HG02973 (cell line): ENCODE results near the gene HEXIM1.

Experiments used
- ATAC-seq: cut with Tn5 transposase; IDR thresholded peaks from one replicate; pipeline ENCODE4 v1.9.1; 2021; ENCODE audit warnings: moderate library complexity; ENCODE audit not compliant: unreplicated experiment

The HEXIM1 gene

GRCh38 chr17:45144199-45145034 is 3.9 kb upstream of the HEXIM1 start:
- ATAC-seq = no peak

GRCh38 chr17:45145035-45145389 is 3.3 kb upstream of the HEXIM1 start:
- ATAC-seq = no peak

- no peak for ATAC-seq
Observed at GRCh38 chr17:45146166-45146565, 2.1 kb upstream of the HEXIM1 start.

DNA sequence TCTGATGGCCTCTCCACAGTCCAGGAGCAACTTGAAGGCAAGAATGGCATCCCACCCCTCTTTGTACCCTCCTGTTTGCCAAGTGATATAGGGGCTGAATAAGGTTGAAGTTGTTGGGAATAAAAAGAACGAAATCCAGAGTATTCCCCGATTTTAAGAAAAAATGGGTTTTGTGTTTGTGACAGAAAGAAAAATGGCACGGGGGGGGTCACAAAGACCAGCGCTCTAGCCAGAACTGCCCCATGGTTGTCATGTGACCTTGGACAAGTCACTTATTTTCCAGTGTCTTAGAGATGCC is 1.7 kb upstream of the HEXIM1 start:
- ATAC-seq = no peak

DNA sequence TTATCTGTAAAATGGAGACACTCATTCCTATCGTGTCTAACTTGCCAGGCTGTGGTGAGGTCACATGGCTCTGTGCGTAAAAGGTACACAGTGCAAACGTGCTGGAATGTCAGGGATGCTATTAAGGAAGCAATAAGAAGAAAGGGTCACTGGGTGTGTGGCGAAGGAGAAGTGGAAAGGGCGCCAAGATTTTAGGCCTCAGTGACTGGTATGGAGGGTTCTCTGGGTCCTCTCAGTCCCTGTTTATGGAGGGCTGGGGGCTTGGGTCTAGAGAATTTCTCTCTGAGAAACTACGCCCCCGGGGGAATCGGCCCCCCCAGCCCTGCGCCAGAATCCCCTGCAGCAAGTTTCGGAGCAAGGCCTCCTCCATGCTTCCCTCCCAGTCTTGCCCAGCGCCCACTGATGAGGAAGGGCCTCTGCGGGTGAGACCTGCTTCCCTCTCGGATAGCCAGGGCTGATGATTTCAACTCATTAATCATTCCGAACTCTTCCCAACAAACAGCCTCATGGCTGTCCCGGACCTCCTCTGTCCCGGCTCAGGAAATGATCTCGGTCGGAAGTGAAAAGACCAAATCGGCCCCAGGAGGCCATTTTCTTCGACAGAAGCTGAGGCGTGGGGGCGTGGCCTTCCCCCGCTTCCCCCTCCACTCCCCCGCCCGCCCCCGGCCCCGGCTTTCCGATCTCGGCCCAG is 1.2 kb upstream of the HEXIM1 start:
- no peak for ATAC-seq

- no peak for ATAC-seq
Observed at GRCh38 chr17:45147581-45148182, 593 bp upstream of the HEXIM1 start.

DNA sequence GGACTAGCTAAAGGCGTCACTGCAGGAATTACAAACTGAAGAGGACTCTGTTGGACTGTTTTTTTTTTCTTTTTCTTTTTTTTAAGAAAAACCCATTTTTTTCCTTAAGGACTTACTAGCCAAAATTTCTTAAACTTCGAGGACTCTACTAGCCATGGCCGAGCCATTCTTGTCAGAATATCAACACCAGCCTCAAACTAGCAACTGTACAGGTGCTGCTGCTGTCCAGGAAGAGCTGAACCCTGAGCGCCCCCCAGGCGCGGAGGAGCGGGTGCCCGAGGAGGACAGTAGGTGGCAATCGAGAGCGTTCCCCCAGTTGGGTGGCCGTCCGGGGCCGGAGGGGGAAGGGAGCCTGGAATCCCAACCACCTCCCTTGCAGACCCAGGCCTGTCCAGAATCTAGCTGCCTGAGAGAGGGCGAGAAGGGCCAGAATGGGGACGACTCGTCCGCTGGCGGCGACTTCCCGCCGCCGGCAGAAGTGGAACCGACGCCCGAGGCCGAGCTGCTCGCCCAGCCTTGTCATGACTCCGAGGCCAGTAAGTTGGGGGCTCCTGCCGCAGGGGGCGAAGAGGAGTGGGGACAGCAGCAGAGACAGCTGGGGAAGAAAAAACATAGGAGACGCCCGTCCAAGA is 878 bp downstream of the HEXIM1 start:
- no peak for ATAC-seq

GRCh38 chr17:45149669-45150664 is 1.7 kb downstream of the HEXIM1 start:
- no peak for ATAC-seq

GRCh38 chr17:45150911-45151809 is 2.9 kb downstream of the HEXIM1 start:
- no peak for ATAC-seq

DNA sequence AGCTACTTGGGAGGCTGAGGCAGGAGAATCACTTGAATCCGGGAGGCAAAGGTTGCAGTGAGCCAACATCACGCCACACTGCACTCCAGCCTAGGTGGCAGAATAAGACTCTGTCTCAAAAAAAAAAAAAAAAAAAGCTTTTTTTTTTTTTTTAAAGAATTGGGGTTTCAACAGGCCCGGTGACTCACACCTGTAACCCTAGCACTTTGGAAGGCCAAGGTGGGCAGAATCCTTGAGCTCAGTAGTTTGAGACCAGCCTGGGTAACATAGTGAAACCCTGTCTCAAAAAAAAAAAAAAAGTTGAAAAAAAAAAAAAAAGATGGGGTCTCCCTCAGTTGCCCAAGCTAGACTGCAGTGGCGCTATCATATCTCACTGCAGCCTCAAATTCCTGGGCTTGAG is 6.8 kb downstream of the HEXIM1 start:
- no peak for ATAC-seq

GRCh38 chr17:45155483-45155882 is 7.2 kb downstream of the HEXIM1 start:
- ATAC-seq = no peak

- no peak for ATAC-seq
Observed at GRCh38 chr17:45156242-45156641, 8.0 kb downstream of the HEXIM1 start.

DNA sequence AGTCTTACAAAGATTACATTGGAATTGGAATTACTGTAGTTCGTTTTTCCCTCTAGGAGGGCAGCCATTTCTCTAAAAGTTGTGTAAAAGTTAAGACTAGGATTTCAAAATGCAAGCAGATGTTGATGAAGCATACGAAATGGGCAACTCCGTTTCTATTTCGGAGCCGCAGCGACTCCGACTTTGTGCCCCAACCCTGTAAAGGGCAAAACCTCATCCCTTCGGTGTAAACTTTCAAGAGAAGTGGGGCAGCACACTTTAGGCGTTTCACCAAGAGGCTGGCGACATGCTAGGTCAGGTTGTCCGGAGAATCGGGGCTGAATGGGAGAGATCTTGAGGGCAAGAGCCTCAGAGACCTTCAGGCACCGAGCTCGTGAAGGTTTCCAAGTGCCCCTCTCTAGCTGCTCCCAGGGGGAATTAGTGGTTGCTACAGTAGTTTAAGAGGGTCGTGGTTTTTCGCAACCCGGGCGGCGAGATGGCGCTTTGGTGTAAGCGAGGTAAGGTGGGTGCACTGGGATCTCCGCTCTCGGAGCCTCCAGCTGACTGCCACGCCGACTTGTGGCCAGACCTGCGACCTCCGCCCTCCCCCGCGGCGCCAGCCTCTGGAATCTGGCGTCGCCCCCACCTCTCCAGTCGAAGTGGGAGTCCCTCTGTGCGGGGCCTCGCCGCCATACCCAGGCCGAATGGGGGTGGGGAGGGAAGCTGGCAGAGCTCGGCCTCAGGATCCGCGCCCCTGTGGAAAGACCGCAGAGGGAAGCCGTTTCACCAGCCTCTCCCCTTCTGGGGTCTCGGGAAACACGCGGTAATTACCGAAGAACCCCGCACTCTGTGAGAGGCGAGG is 12.4 kb downstream of the HEXIM1 start:
- ATAC-seq = peak; percentile 21

GRCh38 chr17:45161288-45162024 is 13.2 kb downstream of the HEXIM1 start, which contains the start of gene HEXIM2:
HEXIM2 (plus strand) TSS chr17:45161875; CDS start chr17:45162794, 919 bp downstream.
- peak; percentile 78 for ATAC-seq

DNA sequence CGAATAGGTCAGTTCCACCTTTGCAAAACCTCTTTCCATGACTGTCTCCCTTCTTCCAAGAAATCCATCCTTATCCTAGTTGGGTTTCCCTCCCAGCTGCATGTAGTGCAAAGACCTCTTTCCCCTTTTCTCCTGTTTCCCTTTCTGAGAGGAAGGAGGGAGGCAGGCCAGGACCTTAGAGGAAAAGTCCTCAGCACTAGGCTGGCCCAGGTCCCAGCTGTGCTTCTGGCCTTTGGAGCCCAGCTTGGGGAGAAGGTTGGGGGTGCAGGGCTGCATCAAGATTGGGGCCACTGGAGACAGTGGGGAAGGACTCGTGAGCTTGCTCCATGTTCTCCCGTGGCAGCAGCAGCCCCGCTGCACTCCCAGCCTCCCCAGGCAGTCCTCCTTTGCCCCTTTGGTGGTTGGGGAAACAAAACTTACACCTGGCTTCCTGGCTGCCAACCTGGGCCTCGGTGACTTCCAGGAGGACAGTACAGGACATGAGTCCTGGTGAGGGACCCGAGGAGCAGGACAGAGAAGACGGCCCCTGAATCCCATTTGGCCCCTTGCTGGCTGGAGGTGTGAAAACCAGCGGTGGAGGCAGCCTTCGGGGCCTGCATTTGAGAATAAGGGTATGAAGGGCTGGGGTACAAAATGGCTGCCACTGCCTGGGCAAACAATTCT is 13.9 kb downstream of the HEXIM1 start:
- peak; percentile 3 for ATAC-seq

DNA sequence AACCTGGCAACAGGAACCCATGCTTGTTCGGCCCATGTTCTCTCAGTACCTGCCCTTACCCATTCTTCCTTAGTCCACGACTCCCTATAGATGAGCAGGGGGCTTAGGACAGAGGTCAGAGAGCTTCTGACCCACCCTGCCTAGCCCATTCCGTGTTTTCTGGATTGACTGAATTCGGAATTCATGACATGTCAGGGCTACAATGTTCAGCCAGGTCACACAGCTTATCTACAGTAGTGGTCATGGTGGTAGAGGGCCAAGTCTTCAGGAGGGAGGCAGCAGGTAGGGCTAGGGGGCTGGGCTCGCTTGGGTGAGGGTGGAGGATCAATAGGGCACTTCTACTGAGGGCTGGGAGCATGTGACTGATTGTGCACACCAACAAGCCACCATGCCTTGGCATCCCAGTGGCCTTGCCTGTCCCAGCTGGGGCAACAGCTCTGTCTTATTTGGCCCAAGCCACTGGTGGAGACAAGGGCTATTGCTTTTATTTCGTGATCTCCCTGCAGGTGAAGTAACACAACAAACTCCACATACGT is 16.5 kb downstream of the HEXIM1 start:
- no peak for ATAC-seq
